GM19239 (cell line): Measurements from ENCODE around the gene BTF3.
A peak's percentile ranks its signal among the peaks of the same experiment; 100 is the strongest.
"Not testable (repeated sequence)": the region's sequence is repeated elsewhere in the genome, so short reads cannot be mapped to it uniquely, and the experiment has no call there.

Experiments
- DNase-seq: peaks from one replicate; pipeline ENCODE4 v3.0.0; 2011; ENCODE audit warnings: low spot score; ENCODE audit not compliant: insufficient read length
- FAIRE-seq: peaks from 2 replicates; lab custom pipeline; 2011; peaks lifted over from hg19 to GRCh38; lab: Jason Lieb, UNC

BTF3 gene

GRCh38 chr5:73498057-73498992 is at the start of gene BTF3:
Gene BTF3 (plus strand): TSS chr5:73498442. CDS start chr5:73498668, 226 bp downstream.
- DNase-seq: peak; percentile 86
- FAIRE-seq: peak; percentile 97

GRCh38 chr5:73448463-73449136 is 49.6 kb upstream of the BTF3 start, which contains the start of gene FOXD1:
Gene FOXD1 (minus strand): TSS chr5:73448777. CDS start chr5:73448362, 415 bp downstream.
- no peak for FAIRE-seq

GRCh38 chr5:73450137-73450536 is 48.1 kb upstream of the BTF3 start:
- DNase-seq (no peak), FAIRE-seq (no peak)

More at GRCh38 chr5:73448463-73449136, 49.6 kb upstream of the BTF3 start, which contains the start of gene FOXD1:
- no peak for DNase-seq

GRCh38 chr5:73450672-73451223 is 47.5 kb upstream of the BTF3 start:
- FAIRE-seq (no peak), DNase-seq (no peak)

- FAIRE-seq: no peak
- DNase-seq: no peak
Measured at GRCh38 chr5:73451224-73452130, 46.8 kb upstream of the BTF3 start.

GRCh38 chr5:73452215-73452614 is 46.0 kb upstream of the BTF3 start:
- DNase-seq: no peak
- FAIRE-seq: no peak

GRCh38 chr5:73454379-73455036 is 43.7 kb upstream of the BTF3 start:
- DNase-seq: no peak
- peak; percentile 93 for FAIRE-seq

GRCh38 chr5:73456462-73456861 is 41.8 kb upstream of the BTF3 start:
- not testable (repeated sequence) for DNase-seq, FAIRE-seq

- DNase-seq: no peak
- FAIRE-seq: no peak
Measured at GRCh38 chr5:73459366-73459765, 38.9 kb upstream of the BTF3 start.

- no peak for DNase-seq
- no peak for FAIRE-seq
Measured at GRCh38 chr5:73460133-73460532, 38.1 kb upstream of the BTF3 start.

- DNase-seq: no peak
- FAIRE-seq: no peak
Measured at GRCh38 chr5:73464016-73464745, 34.1 kb upstream of the BTF3 start.

- FAIRE-seq, DNase-seq: not testable (repeated sequence)
Measured at GRCh38 chr5:73468638-73469037, 29.6 kb upstream of the BTF3 start.

GRCh38 chr5:73469878-73470277 is 28.4 kb upstream of the BTF3 start:
- FAIRE-seq (no peak), DNase-seq (no peak)

GRCh38 chr5:73471654-73472053 is 26.6 kb upstream of the BTF3 start:
- FAIRE-seq (no peak), DNase-seq (no peak)

- FAIRE-seq: no peak
- DNase-seq: no peak
Measured at GRCh38 chr5:73472116-73472515, 26.1 kb upstream of the BTF3 start.

- no peak for DNase-seq
- no peak for FAIRE-seq
Measured at GRCh38 chr5:73480500-73480899, 17.7 kb upstream of the BTF3 start.

GRCh38 chr5:73482383-73483136 is 15.7 kb upstream of the BTF3 start:
- DNase-seq: no peak
- FAIRE-seq: no peak

- no peak for DNase-seq
- no peak for FAIRE-seq
Measured at GRCh38 chr5:73483676-73484075, 14.6 kb upstream of the BTF3 start.
